Measurements from ENCODE around the gene SLC6A19.

DNA sequence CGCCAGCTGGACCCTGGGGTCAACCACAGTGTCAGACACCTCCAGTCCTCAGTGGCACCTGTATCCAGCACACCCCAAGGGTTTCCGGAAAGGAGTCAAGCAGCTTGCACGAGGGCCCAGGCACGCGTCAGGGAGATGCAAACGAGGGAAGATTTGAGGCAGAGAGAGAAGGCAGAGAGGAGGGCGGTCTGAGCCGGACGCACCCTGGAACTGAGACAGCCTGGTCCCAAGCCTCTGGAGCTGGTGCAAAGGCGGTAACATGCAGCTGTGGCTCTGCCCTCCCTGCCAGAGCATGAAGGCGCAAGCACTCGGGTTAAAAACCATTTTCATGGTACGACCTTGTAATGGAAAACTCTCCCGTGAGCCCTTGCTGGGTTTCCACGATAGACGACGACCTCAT, 56.0 kb downstream of the SLC6A19 start:
- TF ChIP-seq, protein P1, sequence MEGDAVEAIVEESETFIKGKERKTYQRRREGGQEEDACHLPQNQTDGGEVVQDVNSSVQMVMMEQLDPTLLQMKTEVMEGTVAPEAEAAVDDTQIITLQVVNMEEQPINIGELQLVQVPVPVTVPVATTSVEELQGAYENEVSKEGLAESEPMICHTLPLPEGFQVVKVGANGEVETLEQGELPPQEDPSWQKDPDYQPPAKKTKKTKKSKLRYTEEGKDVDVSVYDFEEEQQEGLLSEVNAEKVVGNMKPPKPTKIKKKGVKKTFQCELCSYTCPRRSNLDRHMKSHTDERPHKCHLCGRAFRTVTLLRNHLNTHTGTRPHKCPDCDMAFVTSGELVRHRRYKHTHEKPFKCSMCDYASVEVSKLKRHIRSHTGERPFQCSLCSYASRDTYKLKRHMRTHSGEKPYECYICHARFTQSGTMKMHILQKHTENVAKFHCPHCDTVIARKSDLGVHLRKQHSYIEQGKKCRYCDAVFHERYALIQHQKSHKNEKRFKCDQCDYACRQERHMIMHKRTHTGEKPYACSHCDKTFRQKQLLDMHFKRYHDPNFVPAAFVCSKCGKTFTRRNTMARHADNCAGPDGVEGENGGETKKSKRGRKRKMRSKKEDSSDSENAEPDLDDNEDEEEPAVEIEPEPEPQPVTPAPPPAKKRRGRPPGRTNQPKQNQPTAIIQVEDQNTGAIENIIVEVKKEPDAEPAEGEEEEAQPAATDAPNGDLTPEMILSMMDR (IDR thresholded peaks at IDR 0.05), result no peak
- TF ChIP-seq POLR2A (IDR thresholded peaks at IDR 0.05), result no peak
